ENCODE results near the gene IGIP. TPM values are rescaled to one million over a fixed set of nuclear protein-coding genes. Genes with fewer than 3 reads are reported as not detected.

IGIP gene
- total RNA-seq, 1 donor from 2014 or later = 1.5 TPM

DNA sequence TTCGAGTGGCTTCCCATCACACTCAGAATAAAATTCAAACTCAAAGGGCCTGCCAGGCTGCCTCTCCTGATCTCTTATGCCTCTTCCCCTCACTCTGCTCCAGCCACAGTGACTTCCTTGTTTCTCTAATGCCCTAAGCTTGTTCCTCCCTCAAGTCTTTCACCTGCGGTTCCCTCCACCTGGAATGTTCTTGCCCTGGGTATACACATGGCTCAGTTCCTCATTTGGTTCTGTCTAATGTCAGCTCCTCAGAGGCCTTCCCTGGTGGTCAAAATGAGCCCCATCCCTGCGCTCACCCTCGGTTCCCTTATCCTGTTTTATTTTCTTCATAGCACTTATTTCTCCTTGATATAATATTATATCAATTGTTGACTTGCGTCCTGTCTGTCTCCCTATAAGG is 36.5 kb downstream of the IGIP start:
- no peak for DNase-seq (ENCODE audit: low read depth)
- TF ChIP-seq, protein P1, sequence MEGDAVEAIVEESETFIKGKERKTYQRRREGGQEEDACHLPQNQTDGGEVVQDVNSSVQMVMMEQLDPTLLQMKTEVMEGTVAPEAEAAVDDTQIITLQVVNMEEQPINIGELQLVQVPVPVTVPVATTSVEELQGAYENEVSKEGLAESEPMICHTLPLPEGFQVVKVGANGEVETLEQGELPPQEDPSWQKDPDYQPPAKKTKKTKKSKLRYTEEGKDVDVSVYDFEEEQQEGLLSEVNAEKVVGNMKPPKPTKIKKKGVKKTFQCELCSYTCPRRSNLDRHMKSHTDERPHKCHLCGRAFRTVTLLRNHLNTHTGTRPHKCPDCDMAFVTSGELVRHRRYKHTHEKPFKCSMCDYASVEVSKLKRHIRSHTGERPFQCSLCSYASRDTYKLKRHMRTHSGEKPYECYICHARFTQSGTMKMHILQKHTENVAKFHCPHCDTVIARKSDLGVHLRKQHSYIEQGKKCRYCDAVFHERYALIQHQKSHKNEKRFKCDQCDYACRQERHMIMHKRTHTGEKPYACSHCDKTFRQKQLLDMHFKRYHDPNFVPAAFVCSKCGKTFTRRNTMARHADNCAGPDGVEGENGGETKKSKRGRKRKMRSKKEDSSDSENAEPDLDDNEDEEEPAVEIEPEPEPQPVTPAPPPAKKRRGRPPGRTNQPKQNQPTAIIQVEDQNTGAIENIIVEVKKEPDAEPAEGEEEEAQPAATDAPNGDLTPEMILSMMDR (conservative IDR thresholded peaks at IDR 0.05; ENCODE audit: low read depth, low read length) = no peak
- no peak overlapping the region for H3K4me3 ChIP-seq (ENCODE audit: low read depth, low read length)

DNA sequence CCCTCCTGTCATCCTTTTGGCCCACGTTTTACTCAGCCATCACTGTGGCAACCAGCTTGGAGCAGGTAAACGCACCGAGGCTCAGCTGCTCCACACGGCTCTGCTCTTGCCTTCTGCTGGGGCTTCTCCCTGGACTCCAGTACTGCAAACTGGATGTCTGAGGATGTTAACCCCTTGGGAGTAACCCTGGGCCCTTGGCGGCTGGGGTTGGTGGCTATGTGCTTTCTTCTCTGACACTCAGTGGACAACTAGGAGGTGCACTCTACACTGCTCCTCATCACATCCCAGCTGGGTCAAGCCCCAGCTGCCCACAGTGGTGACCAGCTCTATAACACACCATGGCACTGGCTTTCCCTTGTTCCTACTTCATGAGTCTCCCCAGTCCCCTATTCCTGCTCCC is 37.0 kb downstream of the IGIP start:
- TF ChIP-seq, protein P1 (conservative IDR thresholded peaks at IDR 0.05; ENCODE audit: low read depth, low read length) = no peak
- no peak for DNase-seq (ENCODE audit: low read depth)
- no peak overlapping the region for H3K4me3 ChIP-seq (ENCODE audit: low read depth, low read length)

DNA sequence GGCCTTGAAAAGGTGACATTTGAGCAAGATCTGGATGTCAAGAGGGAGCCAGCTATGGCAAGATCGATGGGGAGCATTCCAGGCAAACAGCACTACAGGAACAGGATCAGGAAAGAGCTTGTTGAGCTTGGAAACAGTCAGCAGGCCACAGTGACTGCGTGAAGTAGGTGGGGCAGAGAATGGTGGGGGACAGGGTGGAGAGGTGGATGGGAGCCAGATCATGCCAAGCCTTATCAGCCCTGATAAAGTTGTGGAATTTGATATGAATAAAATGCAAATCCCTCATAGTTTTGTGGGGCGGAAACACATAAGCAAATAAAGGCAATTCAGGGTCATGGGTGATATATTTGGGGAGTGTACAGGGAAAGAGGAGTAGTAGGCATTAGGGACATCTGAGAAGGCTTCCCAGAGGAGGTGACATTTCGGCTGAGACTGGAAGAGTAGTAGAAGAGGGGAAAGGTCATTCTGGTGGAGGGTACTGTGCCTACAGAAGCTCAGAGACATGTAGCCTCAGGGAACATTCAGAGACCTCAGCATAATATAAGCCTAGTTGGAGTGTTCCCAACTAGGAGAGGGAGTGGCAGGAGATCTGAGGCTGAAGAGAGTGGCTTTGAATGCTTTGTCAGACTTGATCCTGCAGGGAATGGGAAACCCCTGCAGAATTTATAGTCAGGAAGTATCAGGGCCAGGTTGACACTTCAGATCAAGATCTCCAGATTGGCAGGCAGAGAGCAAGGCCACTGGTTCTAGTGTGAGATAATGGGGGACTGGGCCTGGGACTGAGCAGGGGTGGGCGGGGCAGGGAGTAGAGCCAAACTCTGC is 39.6 kb downstream of the IGIP start:
- TF ChIP-seq, protein P1 (conservative IDR thresholded peaks at IDR 0.05; ENCODE audit: low read depth, low read length) = no peak
- DNase-seq (ENCODE audit: low read depth) = no peak

DNA sequence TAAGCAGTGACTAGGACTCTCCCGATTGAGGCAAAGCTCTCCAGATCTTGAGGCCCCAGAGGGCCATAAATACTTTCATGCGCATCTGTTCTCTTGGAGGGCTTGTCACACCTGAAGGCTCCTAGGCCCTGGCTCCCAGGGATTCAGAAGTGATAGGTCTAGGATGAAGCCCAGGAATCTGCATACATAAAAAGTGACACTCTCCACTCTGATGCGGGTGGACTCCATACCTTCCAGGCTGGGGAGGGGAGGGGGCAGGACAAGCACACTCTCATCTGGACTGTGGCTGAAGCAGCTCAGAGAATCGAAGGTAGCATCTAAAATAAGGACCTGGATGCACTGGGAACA is 40.2 kb downstream of the IGIP start:
- H3K4me3 ChIP-seq (ENCODE audit: low read depth, low read length) = no peak overlapping the region
- DNase-seq (ENCODE audit: low read depth) = no peak
- TF ChIP-seq, protein P1 (conservative IDR thresholded peaks at IDR 0.05; ENCODE audit: low read depth, low read length) = no peak

More for the DNA sequence above, 39.6 kb downstream of the IGIP start:
- H3K4me3 ChIP-seq (ENCODE audit: low read depth, low read length) = no peak overlapping the region

DNA sequence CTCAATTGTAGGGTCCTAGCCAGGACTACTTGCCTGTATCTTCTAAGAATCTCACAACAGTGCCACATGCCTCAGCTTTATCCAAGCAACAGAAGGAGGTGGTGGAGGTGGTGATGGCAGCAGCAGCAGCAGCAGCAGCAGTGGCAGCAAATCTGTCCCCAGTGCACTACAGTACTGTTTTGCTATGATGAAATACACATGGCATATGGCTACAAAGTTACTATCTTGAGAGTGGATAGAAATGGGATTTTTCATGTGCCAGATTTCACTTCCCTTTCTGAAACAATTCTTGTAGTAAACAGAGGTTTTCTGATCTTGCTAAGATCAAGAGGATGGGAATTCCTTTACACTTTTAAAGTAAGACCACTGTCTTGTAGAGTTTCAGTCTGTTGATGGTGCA is 41.2 kb downstream of the IGIP start:
- no peak overlapping the region for H3K4me3 ChIP-seq (ENCODE audit: low read depth, low read length)
- TF ChIP-seq, protein P1 (conservative IDR thresholded peaks at IDR 0.05; ENCODE audit: low read depth, low read length) = no peak
- no peak for DNase-seq (ENCODE audit: low read depth)

DNA sequence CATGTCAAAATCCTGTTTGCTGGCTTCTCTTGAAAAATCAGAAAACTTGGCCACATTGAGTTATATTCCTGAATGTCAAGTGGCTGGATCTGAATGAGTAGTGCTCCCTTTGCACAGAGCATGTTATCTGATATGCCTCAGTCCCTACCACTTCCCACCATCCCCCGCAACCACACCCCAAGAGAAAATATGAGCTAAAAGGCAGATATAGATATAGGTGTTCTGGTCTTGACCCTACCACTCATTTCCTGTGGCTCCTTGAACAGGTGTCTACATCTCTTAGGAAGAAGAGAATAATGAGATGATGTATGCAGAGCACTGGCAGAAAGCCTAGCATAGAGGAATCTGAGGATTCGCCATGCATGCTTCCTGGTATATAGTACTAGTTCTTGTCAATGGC is 42.6 kb downstream of the IGIP start:
- DNase-seq (ENCODE audit: low read depth) = no peak
- TF ChIP-seq, protein P1 (conservative IDR thresholded peaks at IDR 0.05; ENCODE audit: low read depth, low read length) = no peak
- H3K4me3 ChIP-seq (ENCODE audit: low read depth, low read length) = no peak overlapping the region

DNA sequence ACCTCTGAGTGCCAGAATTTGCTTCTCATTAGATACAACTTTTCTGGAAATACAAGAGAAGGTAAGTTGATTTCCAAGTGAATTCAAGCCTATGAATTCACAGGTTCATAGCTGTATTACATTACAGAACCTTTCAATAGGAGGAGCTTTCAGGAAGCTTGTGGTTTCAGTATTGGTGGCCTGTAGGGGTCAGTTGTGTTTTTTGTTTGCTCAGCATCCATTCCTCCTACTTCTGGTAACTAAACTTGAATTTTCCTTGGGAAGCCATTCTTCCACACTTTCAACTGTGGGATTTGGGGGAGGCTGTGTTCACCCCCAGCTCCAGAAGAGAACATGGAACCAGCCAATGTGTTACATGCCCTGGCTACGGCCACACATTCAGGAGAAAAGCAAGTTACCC is 43.7 kb downstream of the IGIP start:
- DNase-seq (ENCODE audit: low read depth) = no peak
- TF ChIP-seq, protein P1 (conservative IDR thresholded peaks at IDR 0.05; ENCODE audit: low read depth, low read length) = peak; percentile 45
- no peak overlapping the region for H3K4me3 ChIP-seq (ENCODE audit: low read depth, low read length)

Measured in epithelial cell of proximal tubule (primary cell).